Jurkat, Clone E6-1 (cell line): ENCODE measurements around the gene U2AF2.

ENCODE experiments used
- DNase-seq: peaks from one replicate; pipeline ENCODE4 v3.0.0-alpha.2; 2011; ENCODE audit warnings: low read depth, low spot score
- H3K4me3 ChIP-seq: 2 replicates; pipeline ENCODE4 v1.5.1; 2011; ENCODE audit warnings: mild to moderate bottlenecking, low read length, control low read depth, moderate library complexity

The U2AF2 gene

DNA sequence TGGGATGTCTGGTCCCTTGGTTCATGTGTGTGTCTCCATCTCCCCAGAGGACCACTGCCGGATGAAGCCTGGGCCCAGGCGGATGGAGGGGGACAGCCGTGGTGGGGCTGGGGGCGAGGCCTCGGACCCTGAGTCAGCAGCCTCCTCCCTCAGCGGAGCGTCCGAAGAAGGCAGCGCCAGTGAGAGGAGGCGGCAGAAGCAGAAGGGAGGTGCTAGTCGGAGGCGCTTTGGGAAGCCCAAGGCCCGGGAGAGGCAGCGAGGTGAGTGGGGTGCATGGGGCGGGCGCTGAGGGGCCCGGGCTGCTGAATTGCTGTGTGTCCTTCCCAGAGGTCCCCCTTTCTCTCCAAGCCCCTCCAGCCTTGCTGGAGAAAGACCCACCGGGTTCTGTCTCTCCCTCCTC lies 3.6 kb upstream of the U2AF2 start:
- H3K4me3 ChIP-seq = no peak overlapping the region
- no peak for DNase-seq

DNA sequence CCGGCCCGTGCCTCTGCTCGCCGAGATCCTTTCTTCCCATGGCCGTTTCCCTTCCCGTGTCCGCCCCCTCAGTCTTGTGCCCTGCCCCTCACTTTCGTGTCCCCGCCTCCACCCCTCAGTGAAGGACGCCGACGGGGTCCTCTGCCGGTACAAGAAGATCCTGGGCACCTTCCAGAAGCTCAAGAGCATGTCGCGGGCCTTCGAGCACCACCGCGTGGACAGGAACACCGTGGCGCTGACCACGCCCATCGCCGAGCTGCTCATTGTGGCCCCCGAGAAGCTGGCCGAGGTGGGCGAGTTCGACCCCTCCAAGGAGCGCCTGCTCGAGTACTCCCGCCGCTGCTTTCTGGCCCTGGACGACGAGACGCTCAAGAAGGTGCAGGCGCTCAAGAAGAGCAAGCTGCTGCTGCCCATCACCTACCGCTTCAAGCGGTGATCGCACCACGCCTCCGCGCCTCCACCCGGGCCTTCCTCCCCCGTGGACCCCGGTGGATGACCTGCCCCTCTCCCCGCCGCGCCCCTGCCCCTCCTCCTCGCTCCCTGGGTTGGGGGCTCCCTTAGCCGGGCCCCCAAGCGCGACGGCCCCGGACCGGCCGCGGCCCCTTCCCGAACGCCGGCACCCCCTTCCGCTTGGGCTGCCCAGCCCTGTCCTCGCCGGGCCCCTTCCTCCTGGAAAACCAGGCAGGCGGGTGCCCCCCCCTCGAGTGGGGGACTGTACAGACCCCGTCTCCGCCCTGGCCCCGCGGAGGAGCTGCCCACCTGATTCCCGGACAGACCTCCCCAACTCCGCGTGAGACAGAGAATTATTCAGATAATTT lies 2.3 kb upstream of the U2AF2 start:
- H3K4me3 ChIP-seq = peak overlapping the region; percentile 83; the same call in 1 of the 2 replicates
- no peak for DNase-seq

DNA sequence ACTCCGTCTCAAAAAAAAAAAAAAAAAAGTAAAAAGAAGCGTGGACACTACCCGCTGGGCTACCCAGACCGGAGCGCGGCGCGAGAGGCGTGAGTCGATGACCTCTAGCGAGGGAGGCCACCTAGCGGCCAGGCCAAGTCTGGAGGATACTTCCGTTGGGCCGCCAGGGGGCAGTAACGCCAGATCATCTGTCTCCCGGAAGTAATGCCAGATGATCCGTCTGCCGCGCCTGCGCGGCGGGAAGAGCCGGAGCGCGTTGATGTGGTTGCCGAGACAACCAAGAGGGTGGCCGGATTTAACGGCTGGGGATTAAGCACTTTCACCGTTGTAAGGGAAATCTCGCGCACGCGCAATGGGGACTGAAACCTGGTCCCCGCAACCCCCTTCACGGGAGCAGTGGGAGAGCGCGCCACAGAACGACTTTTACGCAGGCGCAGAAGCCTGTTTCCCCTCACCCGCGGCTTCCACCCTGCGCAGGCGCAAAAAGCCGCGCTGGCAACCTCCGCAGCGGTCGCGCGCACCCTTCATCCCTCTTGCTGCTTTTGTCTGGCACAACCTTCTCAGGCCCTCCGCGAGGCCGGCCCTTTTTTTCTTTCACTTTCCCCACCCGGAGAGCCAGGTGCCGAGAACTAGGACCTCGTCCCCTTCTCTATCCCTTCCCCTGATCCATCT lies 1.0 kb upstream of the U2AF2 start:
- H3K4me3 ChIP-seq = peak overlapping the region; percentile 83

DNA sequence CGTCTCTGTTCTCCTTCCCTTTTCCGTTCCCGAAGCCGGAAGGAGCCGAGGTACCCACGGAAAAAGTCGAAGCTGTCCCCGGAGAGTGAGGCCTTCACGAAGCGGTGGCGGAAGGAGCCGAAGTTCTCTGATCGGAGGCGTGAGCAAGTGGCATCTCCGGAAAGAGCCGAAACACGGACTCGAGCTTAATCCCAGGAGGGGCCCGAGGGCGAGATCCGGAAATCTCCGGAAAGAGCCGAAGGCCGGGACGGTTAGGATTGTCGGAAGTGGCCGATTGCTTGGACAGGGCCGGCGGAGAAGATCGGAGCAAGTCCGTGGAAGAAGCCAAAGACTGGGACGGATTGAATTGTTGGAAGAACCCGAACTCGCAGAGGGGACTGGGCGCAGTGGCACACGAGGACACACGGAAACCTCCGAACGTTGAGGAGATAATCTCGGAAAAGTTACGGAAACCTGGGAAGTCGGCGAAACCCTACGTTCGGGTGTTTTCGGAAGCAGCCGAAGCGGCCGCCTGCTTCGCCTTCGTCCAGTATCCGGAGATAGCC lies 440 bp upstream of the U2AF2 start:
- DNase-seq = peak; percentile 99
- H3K4me3 ChIP-seq = peak overlapping the region; percentile 83

More for the DNA sequence above, 1.0 kb upstream of the U2AF2 start:
- peak; percentile 99 for DNase-seq

DNA sequence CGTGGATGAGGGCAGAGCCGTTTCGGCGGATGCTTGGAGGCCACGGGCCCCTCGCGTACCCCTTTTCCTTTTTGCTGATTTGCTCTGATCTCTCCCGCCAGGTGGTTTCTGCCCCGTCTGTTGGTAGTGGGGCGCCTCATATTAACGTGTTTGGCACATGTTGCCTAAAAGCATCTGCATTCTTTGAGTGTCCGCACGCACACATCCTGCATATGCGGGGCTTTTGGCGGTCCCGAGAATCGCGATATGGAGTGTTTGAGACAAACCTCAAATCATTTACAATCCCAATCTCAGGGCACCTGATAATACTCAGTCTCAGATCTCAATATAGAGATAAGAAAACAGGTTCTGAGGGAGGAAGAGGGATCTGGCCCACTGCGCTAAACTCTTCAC lies 809 bp downstream of the U2AF2 start:
- H3K4me3 ChIP-seq = peak overlapping the region; percentile 79
- no peak for DNase-seq

GRCh38 chr19:55656552-55656951 lies 1.7 kb downstream of the U2AF2 start:
- H3K4me3 ChIP-seq = peak overlapping the region; percentile 79
- no peak for DNase-seq

DNA sequence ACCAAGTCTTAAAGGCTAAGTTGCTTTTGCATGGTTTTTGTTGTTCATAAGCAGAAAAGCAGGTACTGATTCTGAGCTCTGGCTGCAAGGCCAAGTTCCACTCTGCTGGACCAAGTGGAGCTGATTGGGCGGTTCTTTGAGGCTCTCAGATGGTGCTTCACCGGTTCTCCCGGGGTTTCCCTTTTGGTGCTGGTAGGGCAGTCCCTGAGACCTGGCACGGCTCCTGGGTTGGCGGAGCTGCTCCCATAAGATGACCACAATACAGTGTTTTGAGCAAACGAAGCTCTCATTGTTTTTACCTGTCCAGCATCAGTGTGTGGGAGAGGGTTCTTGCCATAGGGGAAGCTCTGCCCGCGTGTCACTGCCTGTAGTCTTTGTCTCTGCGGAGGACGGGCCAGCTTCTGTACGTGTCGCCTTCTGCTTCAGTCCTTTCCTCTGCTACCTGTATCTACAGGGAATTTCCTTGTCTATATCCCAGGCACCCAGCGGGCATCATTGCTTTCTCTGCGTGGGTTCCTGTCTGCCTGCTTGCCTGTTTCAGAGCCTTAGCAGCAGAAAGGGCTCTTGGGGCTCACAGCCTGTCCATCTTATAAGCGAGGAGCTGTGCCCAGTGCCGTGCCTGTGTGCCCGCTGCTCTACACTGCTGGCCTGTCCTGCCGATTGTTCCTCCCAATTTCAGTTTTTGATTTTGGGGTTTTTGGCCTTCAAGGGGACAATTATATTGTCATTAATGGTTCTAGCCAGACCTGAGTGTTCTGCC lies 2.3 kb downstream of the U2AF2 start:
- peak overlapping the region; percentile 79 for H3K4me3 ChIP-seq
- DNase-seq = no peak

DNA sequence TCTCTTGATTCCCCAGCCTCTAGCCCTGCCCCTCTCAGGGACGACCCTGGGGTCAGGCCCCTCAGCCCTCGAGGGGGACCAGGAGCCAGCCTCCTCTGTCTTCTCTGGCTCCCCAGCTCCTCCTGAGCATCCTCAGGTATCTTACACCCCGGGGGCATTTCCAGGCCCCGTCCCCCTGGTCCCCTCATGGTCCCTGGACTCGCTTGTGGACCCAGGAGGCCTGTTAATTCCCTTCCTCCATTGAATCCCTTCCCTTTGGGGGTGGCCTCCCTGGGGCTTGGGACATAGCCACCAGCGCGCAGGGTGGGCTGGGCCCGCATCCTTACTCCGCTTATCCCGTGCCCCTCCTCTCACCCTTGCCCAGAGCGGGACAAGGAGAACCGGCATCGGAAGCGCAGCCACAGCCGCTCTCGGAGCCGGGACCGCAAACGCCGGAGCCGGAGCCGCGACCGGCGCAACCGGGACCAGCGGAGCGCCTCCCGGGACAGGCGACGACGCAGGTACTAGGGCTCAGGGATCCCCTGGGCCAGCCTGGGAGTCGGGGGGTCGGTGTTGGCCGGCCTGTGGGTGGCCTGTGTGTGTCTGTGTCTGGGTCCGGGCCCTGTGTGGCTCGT lies 4.1 kb downstream of the U2AF2 start:
- no peak for DNase-seq
- no peak overlapping the region for H3K4me3 ChIP-seq

- H3K4me3 ChIP-seq = no peak overlapping the region
- DNase-seq = no peak
Measured at GRCh38 chr19:55659822-55660221, 5.0 kb downstream of the U2AF2 start.

DNA sequence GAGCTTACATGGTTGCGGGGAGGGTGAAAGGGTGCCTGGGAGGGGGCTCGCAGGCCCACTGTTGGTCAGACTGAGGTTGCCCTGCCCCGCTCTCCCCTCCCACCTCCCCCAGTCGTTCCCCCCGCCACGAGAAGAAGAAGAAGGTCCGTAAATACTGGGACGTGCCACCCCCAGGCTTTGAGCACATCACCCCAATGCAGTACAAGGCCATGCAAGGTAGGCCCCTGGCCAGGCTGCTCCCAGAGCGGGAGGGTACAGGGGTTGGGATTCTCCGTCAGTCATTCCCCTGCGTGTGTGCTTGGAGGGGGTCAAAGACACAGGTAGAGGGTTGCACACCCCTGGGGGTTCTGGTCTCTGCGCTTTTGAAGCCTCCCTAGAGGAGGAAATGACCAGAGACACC lies 5.6 kb downstream of the U2AF2 start:
- no peak overlapping the region for H3K4me3 ChIP-seq
- DNase-seq = no peak

- H3K4me3 ChIP-seq = no peak overlapping the region
- DNase-seq = no peak
Measured at GRCh38 chr19:55660991-55661390, 6.2 kb downstream of the U2AF2 start.

- DNase-seq = no peak
- H3K4me3 ChIP-seq = no peak overlapping the region
Measured at GRCh38 chr19:55661826-55662225, 7.0 kb downstream of the U2AF2 start.

- DNase-seq = no peak
- no peak overlapping the region for H3K4me3 ChIP-seq
Measured at GRCh38 chr19:55663846-55664536, 9.2 kb downstream of the U2AF2 start.

DNA sequence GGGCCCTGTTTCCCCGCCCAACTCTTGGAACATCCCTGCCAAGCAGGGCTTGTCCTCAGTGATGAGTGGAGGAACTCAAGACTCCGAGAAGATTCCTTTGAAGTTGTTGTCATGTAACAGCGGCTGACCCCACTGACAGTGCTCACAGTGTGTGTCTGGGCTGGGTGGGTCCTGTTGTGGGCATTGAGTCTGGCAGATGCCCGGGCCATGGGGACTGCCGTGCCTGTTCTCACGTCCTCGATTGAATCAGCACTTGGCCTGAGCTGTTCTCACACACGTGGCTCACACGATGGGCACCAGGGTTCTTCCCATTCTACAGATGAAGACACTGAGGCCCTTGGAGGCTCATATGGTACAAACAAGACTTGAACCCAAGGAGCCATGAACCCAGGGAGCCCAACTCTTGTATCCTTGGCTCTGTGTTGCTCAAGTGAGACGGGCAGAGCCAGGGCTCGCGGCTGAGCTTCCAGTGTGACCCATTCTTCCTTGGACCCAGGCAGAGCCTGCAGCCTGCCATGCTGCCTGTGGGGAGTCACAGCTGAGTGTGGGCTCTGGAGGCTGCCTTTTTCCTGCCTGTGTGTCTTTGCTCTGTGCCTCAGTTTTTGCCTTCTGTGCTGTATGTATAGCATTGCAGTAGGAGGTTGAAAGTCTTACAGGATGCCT lies 11.6 kb downstream of the U2AF2 start:
- DNase-seq = no peak
- no peak overlapping the region for H3K4me3 ChIP-seq

GRCh38 chr19:55667006-55667381 lies 12.2 kb downstream of the U2AF2 start:
- H3K4me3 ChIP-seq = no peak overlapping the region
- DNase-seq = no peak

DNA sequence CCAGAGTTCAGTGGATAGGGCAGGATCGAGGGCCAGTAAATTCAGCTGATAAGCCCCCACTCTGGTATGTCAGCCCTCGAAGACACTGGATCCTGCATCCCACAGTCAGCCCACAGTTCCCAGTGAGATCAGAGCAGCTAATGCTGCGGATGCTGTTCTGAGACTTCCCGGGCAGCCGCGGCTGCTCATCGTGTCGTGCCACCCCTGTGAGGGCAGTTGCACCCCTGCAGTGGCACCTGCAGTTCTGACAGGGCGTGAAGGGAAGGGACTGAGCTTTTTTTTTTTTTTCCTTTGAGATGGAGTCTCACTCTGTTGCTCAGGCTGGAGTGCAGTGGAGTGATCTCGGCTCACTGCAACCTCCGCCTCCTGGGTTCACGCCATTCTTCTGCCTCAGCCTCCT lies 12.7 kb downstream of the U2AF2 start:
- DNase-seq = no peak
- no peak overlapping the region for H3K4me3 ChIP-seq

GRCh38 chr19:55667958-55668357 lies 13.1 kb downstream of the U2AF2 start:
- DNase-seq = no peak
- H3K4me3 ChIP-seq = no peak overlapping the region

GRCh38 chr19:55668603-55669348 lies 13.9 kb downstream of the U2AF2 start:
- no peak for DNase-seq
- H3K4me3 ChIP-seq = no peak overlapping the region
